Brain microvascular endothelial cell (primary cell): ENCODE measurements around the gene GFRA1.

Source experiments
- DNase-seq: peaks from one replicate; pipeline ENCODE4 v3.0.0-alpha.2; 2020
- H3K27ac ChIP-seq: fragments of 250-450 bp; sonication (Bioruptor Pico); 2 replicates; pipeline ENCODE4 v1.5.1; 2020; ENCODE audit warnings: mild to moderate bottlenecking, moderate library complexity
- H3K27me3 ChIP-seq: fragments of 250-450 bp; sonication (Bioruptor Pico); replicated peaks from 2 replicates; pipeline ENCODE4 v1.5.1; 2020; ENCODE audit warnings: mild to moderate bottlenecking
- H3K36me3 ChIP-seq: fragments of 250-450 bp; sonication (Bioruptor Pico); replicated peaks from 2 replicates; pipeline ENCODE4 v1.5.1; 2020; ENCODE audit warnings: mild to moderate bottlenecking
- H3K4me3 ChIP-seq: 2 replicates; pipeline ENCODE4 v1.5.1; 2011; ENCODE audit warnings: low read depth, mild to moderate bottlenecking, control low read depth, low read length, moderate library complexity
- CTCF ChIP-seq: IDR thresholded peaks from 2 replicates; pipeline ENCODE4 v1.5.1; 2011; ENCODE audit warnings: low read depth, mild to moderate bottlenecking, moderate library complexity, low read length, control low read depth, inconsistent platforms; ENCODE audit errors: missing control alignments
- in situ Hi-C: cut with HindIII; loops from 2 replicates; pipeline ENCODE4 v1.10.0; 2017; ENCODE audit warnings: low sequenced_read_pairs, low pct_ligation_motif_present

GFRA1 gene

GRCh38 chr10:116163333-116164131, 109.5 kb downstream of the GFRA1 start:
- no peak overlapping the region for H3K4me3 ChIP-seq
- H3K36me3 ChIP-seq, result no peaks in the 10 kb centered on the region
- in situ Hi-C loops, result no loop called here
- H3K27me3 ChIP-seq, result no peaks in the 10 kb centered on the region
- no peak overlapping the region for H3K27ac ChIP-seq
- no peak for TF ChIP-seq CTCF
- DNase-seq, result no peak

- Histone ChIP-seq H3K27me3 (no peaks in the 10 kb centered on the region), H3K4me3 (no peak overlapping the region), H3K36me3 (no peaks in the 10 kb centered on the region), H3K27ac (no peak overlapping the region)
- TF ChIP-seq CTCF, result no peak
- no peak for DNase-seq
- in situ Hi-C loops, result no loop called here
Observed at GRCh38 chr10:116162851-116163250, 110.2 kb downstream of the GFRA1 start.

GRCh38 chr10:116160271-116160670, 112.7 kb downstream of the GFRA1 start:
- no peak for TF ChIP-seq CTCF
- DNase-seq, result no peak
- no peak overlapping the region for H3K27ac ChIP-seq
- in situ Hi-C loops, result no loop called here
- H3K36me3 ChIP-seq, result no peaks in the 10 kb centered on the region
- H3K4me3 ChIP-seq, result no peak overlapping the region
- H3K27me3 ChIP-seq, result no peaks in the 10 kb centered on the region

- TF ChIP-seq CTCF, result no peak
- no peaks in the 10 kb centered on the region for H3K27me3 ChIP-seq
- H3K27ac ChIP-seq, result no peak overlapping the region
- in situ Hi-C loops, result no loop called here
- H3K4me3 ChIP-seq, result no peak overlapping the region
- DNase-seq, result no peak
- no peaks in the 10 kb centered on the region for H3K36me3 ChIP-seq
Observed at GRCh38 chr10:116159197-116159596, 113.8 kb downstream of the GFRA1 start.

GRCh38 chr10:116158036-116158435, 115.0 kb downstream of the GFRA1 start:
- in situ Hi-C loops, result no loop called here
- no peak for DNase-seq
- H3K27me3 ChIP-seq, result no peaks in the 10 kb centered on the region

More at GRCh38 chr10:116158036-116158435, 115.0 kb downstream of the GFRA1 start:
- no peak for TF ChIP-seq CTCF
- H3K4me3 ChIP-seq, result no peak overlapping the region
- H3K27ac ChIP-seq, result no peak overlapping the region
- no peaks in the 10 kb centered on the region for H3K36me3 ChIP-seq
